SH-SY5Y (cell line): Measurements from ENCODE around the gene SLC25A42.

Source experiments
- GATA2 ChIP-seq: IDR thresholded peaks from 2 replicates; pipeline ENCODE4 v1.6.1; 2011; ENCODE audit warnings: mild to moderate bottlenecking, low read depth, low read length
- GATA3 ChIP-seq: IDR thresholded peaks from 2 replicates; pipeline ENCODE4 v1.6.1; 2011; ENCODE audit warnings: low read depth, mild to moderate bottlenecking, low read length, moderate library complexity

SLC25A42 gene

GRCh38 chr19:19146865-19147264 is 83.1 kb downstream of the SLC25A42 start:
- TF ChIP-seq GATA2 (no peak), GATA3 (no peak)

GRCh38 chr19:19147344-19147743 is 83.5 kb downstream of the SLC25A42 start:
- TF ChIP-seq GATA3 (no peak), GATA2 (no peak)

DNA sequence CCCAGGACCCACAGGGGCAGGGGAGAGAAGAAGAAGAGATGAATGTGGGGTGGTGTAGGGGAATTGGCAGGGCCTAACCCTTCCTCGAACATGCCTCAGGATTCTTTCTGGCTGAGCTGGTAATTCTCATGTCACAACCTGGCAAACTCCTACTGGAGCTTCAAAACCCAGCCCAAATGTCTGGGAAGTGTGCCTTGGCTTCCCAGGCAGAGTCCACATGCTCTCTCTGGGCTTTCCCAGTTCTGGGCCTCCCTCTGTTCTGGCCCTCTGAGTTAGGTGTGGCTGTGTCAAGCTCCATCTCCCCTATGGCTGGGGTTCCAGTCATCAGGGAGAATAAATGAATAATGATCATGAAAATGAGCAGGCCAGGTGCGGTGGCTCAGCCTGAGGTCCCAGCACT is 85.6 kb downstream of the SLC25A42 start:
- no peak for TF ChIP-seq GATA3
- no peak for TF ChIP-seq GATA2

DNA sequence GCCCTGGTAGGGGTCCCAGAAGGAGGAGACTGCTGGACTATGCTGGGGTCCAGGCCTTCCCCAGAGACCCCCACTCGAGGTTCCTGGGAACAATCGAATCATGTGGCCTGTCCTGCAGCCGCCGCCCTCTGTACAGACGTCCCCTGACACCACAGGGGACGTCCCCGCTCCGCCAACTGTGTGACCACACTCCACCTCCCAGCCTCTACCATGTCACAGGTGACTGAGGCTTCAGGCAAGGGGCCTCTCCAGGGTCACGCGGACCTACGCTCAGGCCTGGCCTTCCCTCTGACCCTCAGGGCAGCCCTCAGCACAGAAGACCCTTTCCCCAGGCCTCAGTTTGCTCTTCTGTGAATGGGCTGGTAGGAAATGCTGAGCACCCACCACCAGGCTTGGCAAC is 87.6 kb downstream of the SLC25A42 start:
- TF ChIP-seq GATA3 (no peak), GATA2 (no peak)

GRCh38 chr19:19152668-19153384 is 89.0 kb downstream of the SLC25A42 start:
- TF ChIP-seq GATA2 (no peak), GATA3 (no peak)

DNA sequence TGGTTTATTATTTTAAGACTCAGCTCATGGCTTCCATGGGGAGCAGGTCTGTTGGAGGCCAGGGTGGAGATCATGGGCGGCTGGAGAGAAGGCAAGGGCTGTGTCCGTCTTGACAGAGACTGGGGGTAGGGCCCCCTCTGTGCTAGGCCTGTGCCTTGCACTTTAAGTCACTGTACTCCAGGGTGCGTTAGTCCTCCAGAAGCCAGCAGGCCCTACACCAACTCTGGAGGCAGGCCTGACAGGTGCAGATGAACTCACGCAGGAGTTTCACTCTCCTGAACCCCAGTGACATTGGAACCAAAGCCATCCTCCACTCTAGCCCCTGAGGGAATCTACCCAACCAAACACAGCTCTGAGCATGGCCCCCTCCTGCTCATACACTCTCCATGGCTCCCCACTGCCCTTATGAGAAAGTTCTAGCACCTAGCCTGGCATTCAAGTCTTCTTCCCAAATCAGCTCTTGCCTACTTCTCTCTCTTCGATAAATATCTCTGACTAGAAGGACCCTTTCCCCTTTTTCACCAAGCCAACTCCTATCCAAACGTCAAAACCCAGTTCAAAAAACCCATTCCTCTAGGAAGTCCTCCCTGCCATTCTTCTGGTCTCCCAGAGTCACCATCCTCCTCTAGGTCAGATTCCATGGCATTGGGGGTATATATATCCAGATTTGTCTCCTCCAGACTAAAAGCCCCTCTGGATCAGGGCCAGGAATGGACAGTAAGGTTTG is 91.1 kb downstream of the SLC25A42 start:
- TF ChIP-seq GATA2 (no peak), GATA3 (no peak)

GRCh38 chr19:19155495-19156219 is 91.9 kb downstream of the SLC25A42 start:
- TF ChIP-seq GATA3 (no peak), GATA2 (no peak)

DNA sequence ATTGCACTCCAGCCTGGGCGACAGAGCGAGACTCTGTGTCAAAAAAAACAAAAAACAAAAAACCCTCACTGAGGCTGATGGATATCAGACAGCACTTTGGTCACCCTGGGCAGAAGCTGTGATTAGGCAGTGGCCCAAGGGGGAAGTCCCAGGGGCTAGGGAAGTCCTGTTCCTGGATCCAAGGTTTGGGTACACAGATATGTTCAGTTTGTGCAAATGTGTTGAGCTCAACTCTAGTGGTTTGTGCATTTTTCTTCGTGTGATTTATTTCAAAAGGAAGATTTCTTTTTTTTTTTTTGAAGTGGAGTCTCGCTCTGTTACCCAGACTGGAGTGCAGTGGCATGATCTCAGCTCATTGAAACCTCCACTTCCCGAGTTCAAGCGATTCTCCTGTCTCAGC is 94.0 kb downstream of the SLC25A42 start:
- no peak for TF ChIP-seq GATA2

DNA sequence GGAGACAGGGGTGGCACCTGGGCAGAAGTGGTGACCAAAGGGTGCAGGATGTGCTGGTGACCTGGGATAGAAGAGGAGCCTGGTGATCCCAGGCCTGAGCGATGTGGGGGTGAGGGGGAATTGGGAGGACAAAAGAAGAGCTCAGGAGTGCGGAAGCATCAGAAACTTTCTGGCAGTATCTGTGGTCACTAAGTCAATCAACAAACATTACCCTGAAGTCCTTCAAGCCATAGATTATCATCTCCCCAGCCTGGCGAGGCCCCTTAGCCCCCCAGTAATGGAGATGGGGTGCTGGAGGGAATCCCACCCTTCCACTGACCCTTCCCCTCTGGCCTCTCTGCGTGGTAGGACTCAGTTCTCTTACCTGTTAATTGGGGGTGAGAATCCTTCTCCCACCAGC is 95.7 kb downstream of the SLC25A42 start:
- TF ChIP-seq GATA3 (no peak), GATA2 (no peak)

- TF ChIP-seq GATA3: no peak
Measured at GRCh38 chr19:19160461-19161035, 96.8 kb downstream of the SLC25A42 start.

- TF ChIP-seq GATA2 (no peak), GATA3 (no peak)
Measured at GRCh38 chr19:19162495-19162894, 98.7 kb downstream of the SLC25A42 start.
